Measurements from ENCODE around the gene IL12B. TPM values are rescaled to one million over a fixed set of nuclear protein-coding genes. Genes with fewer than 3 reads are reported as not detected.
A peak's percentile ranks its signal among the peaks of the same experiment; 100 is the strongest.

The IL12B gene
- total RNA-seq, 1 experiment from 2014 or later, result not detected

DNA sequence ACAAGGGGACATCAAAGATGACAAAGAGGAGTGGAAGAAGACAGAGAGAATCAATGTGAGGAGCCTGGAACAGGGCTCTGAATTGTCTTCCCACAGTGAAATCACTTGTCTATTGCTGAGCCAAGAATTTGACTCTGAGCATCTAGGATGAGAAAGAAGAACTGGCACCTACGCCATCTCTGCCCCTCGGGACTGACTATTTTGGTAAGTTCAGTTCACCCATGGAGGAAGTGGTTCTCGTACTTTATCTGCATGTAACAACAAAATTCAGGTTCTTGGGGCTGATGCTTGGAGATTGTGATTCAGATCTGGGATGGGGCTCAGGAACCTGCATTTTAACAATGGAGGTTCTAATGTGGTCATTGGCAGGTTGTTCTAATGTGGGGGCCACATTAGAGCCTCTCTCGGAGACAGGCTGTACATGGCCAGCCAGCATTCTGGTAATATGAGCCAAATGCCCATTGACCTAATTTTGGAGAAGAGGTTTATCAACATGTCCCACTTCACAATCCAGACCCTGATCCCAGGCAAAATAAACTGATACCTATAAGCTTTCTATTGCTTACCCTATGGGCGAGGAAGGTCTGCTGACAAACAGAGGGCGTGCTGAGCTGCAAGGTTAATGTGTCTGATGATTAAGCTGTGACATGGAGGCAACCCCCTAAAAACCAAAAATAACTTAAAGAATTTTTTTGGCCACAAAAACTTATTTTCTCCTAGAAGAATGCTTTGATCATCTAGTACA lies 2.7 kb upstream of the IL12B start:
- ATAC-seq, result no peak
- Histone ChIP-seq H3K27me3 (ENCODE audit: control insufficient read depth, insufficient read depth, low read length) (peaks cover 8% of the 10 kb centered on the region), H3K27ac (ENCODE audit: low read length) (no peak overlapping the region), H3K4me3 (ENCODE audit: low read depth in 2 of 2, low read length in 2 of 2) (no peak overlapping the region), H3K36me3 (ENCODE audit: control insufficient read depth, insufficient read depth, low read length) (no peaks in the 10 kb centered on the region), H3K9me3 (ENCODE audit: control insufficient read depth, insufficient read depth, low read depth, low read length) (no peaks in the 10 kb centered on the region), H3K4me1 (ENCODE audit: control insufficient read depth, insufficient read depth, low read length) (no peaks in the 10 kb centered on the region)
- DNase-seq (ENCODE audit: low read depth, low spot score), result no peak
- POLR2A ChIA-PET, result no interaction called here
- intact Hi-C loops (cut with micrococcal nuclease; ENCODE audit: unreplicated experiment), result loop anchor here (5.0 kb wide), 1 partner anchor 654 kb away; no protein-coding TSS in a partner anchor
- CTCF ChIA-PET, result interaction anchor here (0.5 kb wide), 1 partner anchor 12 kb away, joined by 3 read pairs; no protein-coding TSS in a partner anchor
- TF ChIP-seq SIN3A (IDR thresholded peaks at IDR 0.05; ENCODE audit: borderline replicate concordance, insufficient read depth, low read depth, low read length) (no peak), POLR2AphosphoS5 (IDR thresholded peaks at IDR 0.05; ENCODE audit: low read depth, low read length) (no peak), TCF7L2 (IDR thresholded peaks at IDR 0.05; ENCODE audit: low read depth, low read length) (no peak)
- TF ChIP-seq, protein P1, sequence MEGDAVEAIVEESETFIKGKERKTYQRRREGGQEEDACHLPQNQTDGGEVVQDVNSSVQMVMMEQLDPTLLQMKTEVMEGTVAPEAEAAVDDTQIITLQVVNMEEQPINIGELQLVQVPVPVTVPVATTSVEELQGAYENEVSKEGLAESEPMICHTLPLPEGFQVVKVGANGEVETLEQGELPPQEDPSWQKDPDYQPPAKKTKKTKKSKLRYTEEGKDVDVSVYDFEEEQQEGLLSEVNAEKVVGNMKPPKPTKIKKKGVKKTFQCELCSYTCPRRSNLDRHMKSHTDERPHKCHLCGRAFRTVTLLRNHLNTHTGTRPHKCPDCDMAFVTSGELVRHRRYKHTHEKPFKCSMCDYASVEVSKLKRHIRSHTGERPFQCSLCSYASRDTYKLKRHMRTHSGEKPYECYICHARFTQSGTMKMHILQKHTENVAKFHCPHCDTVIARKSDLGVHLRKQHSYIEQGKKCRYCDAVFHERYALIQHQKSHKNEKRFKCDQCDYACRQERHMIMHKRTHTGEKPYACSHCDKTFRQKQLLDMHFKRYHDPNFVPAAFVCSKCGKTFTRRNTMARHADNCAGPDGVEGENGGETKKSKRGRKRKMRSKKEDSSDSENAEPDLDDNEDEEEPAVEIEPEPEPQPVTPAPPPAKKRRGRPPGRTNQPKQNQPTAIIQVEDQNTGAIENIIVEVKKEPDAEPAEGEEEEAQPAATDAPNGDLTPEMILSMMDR (IDR thresholded peaks at IDR 0.05), result no peak
- TF ChIP-seq, protein P2, sequence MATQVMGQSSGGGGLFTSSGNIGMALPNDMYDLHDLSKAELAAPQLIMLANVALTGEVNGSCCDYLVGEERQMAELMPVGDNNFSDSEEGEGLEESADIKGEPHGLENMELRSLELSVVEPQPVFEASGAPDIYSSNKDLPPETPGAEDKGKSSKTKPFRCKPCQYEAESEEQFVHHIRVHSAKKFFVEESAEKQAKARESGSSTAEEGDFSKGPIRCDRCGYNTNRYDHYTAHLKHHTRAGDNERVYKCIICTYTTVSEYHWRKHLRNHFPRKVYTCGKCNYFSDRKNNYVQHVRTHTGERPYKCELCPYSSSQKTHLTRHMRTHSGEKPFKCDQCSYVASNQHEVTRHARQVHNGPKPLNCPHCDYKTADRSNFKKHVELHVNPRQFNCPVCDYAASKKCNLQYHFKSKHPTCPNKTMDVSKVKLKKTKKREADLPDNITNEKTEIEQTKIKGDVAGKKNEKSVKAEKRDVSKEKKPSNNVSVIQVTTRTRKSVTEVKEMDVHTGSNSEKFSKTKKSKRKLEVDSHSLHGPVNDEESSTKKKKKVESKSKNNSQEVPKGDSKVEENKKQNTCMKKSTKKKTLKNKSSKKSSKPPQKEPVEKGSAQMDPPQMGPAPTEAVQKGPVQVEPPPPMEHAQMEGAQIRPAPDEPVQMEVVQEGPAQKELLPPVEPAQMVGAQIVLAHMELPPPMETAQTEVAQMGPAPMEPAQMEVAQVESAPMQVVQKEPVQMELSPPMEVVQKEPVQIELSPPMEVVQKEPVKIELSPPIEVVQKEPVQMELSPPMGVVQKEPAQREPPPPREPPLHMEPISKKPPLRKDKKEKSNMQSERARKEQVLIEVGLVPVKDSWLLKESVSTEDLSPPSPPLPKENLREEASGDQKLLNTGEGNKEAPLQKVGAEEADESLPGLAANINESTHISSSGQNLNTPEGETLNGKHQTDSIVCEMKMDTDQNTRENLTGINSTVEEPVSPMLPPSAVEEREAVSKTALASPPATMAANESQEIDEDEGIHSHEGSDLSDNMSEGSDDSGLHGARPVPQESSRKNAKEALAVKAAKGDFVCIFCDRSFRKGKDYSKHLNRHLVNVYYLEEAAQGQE (IDR thresholded peaks at IDR 0.05; ENCODE audit: insufficient read depth in 1 of 2, low read depth in 2 of 2, low read length in 1 of 2), result no peak
- in situ Hi-C loops (cut with HindIII; ENCODE audit: low pct_unique_long_range_greater_than_20kb, low sequenced_read_pairs), result no loop called here
- no TSS peak for BruUV-seq (replicated peaks)

GRCh38 chr5:159331093-159331973 lies 1.0 kb upstream of the IL12B start:
- Histone ChIP-seq H3K4me3 (ENCODE audit: low read depth in 2 of 2, low read length in 2 of 2) (peak overlapping the region; percentile 42 to 49), H3K27me3 (ENCODE audit: control insufficient read depth, insufficient read depth, low read length) (peaks cover 11% of the 10 kb centered on the region), H3K36me3 (ENCODE audit: control insufficient read depth, insufficient read depth, low read length) (no peaks in the 10 kb centered on the region), H3K9me3 (ENCODE audit: control insufficient read depth, insufficient read depth, low read depth, low read length) (no peaks in the 10 kb centered on the region), H3K4me1 (ENCODE audit: control insufficient read depth, insufficient read depth, low read length) (no peaks in the 10 kb centered on the region), H3K27ac (ENCODE audit: low read length) (no peak overlapping the region)
- DNase-seq (ENCODE audit: low read depth, low spot score) (no peak), ATAC-seq (peak; percentile 93)
- TF ChIP-seq, protein P2 (IDR thresholded peaks at IDR 0.05; ENCODE audit: insufficient read depth in 1 of 2, low read depth in 2 of 2, low read length in 1 of 2), result no peak
- TF ChIP-seq, protein P1 (IDR thresholded peaks at IDR 0.05), result peak; percentile 94
- ChIA-PET CTCF (interaction anchor here (0.6 to 0.7 kb wide), 2 partner anchors 20 to 690 kb away, joined by 3 read pairs; no protein-coding TSS in a partner anchor), POLR2A (no interaction called here)
- in situ Hi-C loops (cut with HindIII; ENCODE audit: low pct_unique_long_range_greater_than_20kb, low sequenced_read_pairs) (no loop called here), intact Hi-C loops (cut with micrococcal nuclease; ENCODE audit: unreplicated experiment) (loop anchor here (5.0 kb wide), 1 partner anchor 656 kb away; no protein-coding TSS in a partner anchor)
- no TSS peak for BruUV-seq (replicated peaks)

Measured in Panc1 (cell line).